Measurements from ENCODE around the gene ZNF223. TPM values are rescaled to one million over a fixed set of nuclear protein-coding genes. Genes with fewer than 3 reads are reported as not detected.

The ZNF223 gene
- total and polyA plus RNA-seq, 10 of the 15 experiments (the other 5 are each of a cell fraction or from before 2014, with no cell fraction given) = 0.05 to 3.7 (median 0.14) TPM; not detected in 4

DNA sequence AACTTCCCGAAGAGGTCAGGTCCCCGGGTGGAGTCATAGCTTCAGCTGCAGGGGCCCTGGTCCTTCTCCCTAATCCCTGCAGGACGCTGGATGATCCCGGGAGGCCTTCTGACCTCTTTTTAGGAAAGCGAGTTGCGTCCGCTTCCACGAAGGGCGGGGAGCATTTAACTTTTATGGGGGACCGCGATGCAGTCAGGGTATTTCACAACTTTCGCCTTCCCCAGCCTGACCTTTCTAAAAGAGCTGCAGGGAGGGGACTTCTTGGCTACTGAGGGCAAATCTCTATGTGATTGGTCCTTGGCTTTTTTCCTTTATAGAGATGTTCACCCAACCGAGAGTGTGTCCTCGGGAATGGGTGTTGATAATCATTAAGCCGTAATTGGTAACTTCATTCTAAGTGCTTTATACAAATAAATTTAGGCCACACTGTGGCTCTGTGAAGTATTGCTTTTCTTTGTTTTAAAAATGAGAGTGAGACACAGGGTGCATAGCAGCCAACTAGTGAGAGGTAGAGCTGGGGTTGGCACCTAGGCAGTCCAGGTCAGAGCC lies 48.3 kb upstream of the ZNF223 start (continued):
- TF ChIP-seq, protein P1, sequence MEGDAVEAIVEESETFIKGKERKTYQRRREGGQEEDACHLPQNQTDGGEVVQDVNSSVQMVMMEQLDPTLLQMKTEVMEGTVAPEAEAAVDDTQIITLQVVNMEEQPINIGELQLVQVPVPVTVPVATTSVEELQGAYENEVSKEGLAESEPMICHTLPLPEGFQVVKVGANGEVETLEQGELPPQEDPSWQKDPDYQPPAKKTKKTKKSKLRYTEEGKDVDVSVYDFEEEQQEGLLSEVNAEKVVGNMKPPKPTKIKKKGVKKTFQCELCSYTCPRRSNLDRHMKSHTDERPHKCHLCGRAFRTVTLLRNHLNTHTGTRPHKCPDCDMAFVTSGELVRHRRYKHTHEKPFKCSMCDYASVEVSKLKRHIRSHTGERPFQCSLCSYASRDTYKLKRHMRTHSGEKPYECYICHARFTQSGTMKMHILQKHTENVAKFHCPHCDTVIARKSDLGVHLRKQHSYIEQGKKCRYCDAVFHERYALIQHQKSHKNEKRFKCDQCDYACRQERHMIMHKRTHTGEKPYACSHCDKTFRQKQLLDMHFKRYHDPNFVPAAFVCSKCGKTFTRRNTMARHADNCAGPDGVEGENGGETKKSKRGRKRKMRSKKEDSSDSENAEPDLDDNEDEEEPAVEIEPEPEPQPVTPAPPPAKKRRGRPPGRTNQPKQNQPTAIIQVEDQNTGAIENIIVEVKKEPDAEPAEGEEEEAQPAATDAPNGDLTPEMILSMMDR (IDR thresholded peaks at IDR 0.05 in 2 of 3, conservative IDR thresholded peaks at IDR 0.05 in 1 of 3; ENCODE audit: control insufficient read depth in 2 of 3, extremely low read depth in 1 of 3, insufficient read depth in 1 of 3, low read depth in 3 of 3, low read length in 3 of 3) = peak in 1 of 3 experiments; percentile 15; a peak in 1 of 6 replicates
- TF ChIP-seq CREM (IDR thresholded peaks at IDR 0.05; ENCODE audit: low read depth) = no peak

DNA sequence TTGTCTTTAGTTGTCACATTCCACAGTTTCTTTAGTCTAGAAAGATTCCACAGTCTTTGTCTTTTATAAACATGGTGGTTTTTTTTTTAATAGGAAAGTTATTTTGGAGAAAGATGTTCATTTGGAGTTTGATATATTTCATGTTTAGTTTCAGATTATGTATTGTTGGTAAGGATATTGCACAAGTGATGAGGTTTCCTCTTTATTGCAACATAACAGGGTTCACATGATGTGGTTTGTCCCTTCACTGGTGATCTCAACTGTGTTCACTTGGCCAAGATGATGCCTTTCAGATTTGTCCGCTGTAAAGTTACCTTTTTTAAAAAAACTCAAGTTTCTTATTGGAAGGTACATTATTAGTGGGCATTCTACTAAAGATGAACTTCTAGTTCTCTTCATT lies 45.9 kb upstream of the ZNF223 start:
- no peak for DNase-seq (ENCODE audit: low read depth, low spot score)
- ATAC-seq = no peak
- Histone ChIP-seq H3K79me2 (ENCODE audit: control insufficient read depth, insufficient read depth, low read length) (peaks cover 12% of the 10 kb centered on the region), H3K4me1 (ENCODE audit: control insufficient read depth, insufficient read depth, low read length) (peaks cover 7% of the 10 kb centered on the region), H3K27ac (ENCODE audit: control insufficient read depth, insufficient read depth) (no peak overlapping the region), H3K27me3 (replicated peaks in 1 of 2; ENCODE audit: control insufficient read depth in 2 of 2, insufficient read depth in 2 of 2, low read length in 1 of 2) (no peaks in the 10 kb centered on the region), H3K4me2 (ENCODE audit: control insufficient read depth, insufficient read depth) (no peak overlapping the region), H3K4me3 (no peak overlapping the region), H2AFZ (ENCODE audit: control insufficient read depth, low read depth, low read length) (no peak overlapping the region), H3K9ac (ENCODE audit: control insufficient read depth, insufficient read depth, low read length) (no peak overlapping the region), H3K36me3 (ENCODE audit: control insufficient read depth in 2 of 2, insufficient read depth in 2 of 2, low read length in 1 of 2) (peaks cover 8 to 32% of the 10 kb centered on the region in 2 experiments), H4K20me1 (ENCODE audit: control insufficient read depth, insufficient read depth) (no peaks in the 10 kb centered on the region), H3K9me3 (replicated peaks; ENCODE audit: control insufficient read depth, insufficient read depth, low read length) (peaks cover 23% of the 10 kb centered on the region)
- TF ChIP-seq BMI1 (IDR thresholded peaks at IDR 0.05; ENCODE audit: borderline replicate concordance) = no peak
- no peak for TF ChIP-seq BRCA1 (IDR thresholded peaks at IDR 0.05; ENCODE audit: low read depth, low read length)
- no peak for TF ChIP-seq CHD4 (IDR thresholded peaks at IDR 0.05)
- no peak for TF ChIP-seq ZBED1 (IDR thresholded peaks at IDR 0.05; ENCODE audit: borderline replicate concordance)
- TF ChIP-seq ZSCAN29 (IDR thresholded peaks at IDR 0.05) = no peak
- TF ChIP-seq HDAC6 (IDR thresholded peaks at IDR 0.05; ENCODE audit: unreplicated experiment) = no peak
- no peak for TF ChIP-seq KLF5 (IDR thresholded peaks at IDR 0.05; ENCODE audit: partially characterized antibody)
- TF ChIP-seq NFYB (IDR thresholded peaks at IDR 0.05; ENCODE audit: insufficient read depth, low read depth, low read length) = no peak
- TF ChIP-seq DPF2 (IDR thresholded peaks at IDR 0.05) = no peak
- no peak for TF ChIP-seq BACH1 (IDR thresholded peaks at IDR 0.05; ENCODE audit: borderline replicate concordance)
- TF ChIP-seq, protein P2, sequence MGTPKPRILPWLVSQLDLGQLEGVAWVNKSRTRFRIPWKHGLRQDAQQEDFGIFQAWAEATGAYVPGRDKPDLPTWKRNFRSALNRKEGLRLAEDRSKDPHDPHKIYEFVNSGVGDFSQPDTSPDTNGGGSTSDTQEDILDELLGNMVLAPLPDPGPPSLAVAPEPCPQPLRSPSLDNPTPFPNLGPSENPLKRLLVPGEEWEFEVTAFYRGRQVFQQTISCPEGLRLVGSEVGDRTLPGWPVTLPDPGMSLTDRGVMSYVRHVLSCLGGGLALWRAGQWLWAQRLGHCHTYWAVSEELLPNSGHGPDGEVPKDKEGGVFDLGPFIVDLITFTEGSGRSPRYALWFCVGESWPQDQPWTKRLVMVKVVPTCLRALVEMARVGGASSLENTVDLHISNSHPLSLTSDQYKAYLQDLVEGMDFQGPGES (IDR thresholded peaks at IDR 0.05) = no peak
- TF ChIP-seq, protein P3, sequence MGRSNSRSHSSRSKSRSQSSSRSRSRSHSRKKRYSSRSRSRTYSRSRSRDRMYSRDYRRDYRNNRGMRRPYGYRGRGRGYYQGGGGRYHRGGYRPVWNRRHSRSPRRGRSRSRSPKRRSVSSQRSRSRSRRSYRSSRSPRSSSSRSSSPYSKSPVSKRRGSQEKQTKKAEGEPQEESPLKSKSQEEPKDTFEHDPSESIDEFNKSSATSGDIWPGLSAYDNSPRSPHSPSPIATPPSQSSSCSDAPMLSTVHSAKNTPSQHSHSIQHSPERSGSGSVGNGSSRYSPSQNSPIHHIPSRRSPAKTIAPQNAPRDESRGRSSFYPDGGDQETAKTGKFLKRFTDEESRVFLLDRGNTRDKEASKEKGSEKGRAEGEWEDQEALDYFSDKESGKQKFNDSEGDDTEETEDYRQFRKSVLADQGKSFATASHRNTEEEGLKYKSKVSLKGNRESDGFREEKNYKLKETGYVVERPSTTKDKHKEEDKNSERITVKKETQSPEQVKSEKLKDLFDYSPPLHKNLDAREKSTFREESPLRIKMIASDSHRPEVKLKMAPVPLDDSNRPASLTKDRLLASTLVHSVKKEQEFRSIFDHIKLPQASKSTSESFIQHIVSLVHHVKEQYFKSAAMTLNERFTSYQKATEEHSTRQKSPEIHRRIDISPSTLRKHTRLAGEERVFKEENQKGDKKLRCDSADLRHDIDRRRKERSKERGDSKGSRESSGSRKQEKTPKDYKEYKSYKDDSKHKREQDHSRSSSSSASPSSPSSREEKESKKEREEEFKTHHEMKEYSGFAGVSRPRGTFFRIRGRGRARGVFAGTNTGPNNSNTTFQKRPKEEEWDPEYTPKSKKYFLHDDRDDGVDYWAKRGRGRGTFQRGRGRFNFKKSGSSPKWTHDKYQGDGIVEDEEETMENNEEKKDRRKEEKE (IDR thresholded peaks at IDR 0.05) = no peak
- no peak for TF ChIP-seq CBX5 (IDR thresholded peaks at IDR 0.05; ENCODE audit: low read depth)
- TF ChIP-seq, protein P4, sequence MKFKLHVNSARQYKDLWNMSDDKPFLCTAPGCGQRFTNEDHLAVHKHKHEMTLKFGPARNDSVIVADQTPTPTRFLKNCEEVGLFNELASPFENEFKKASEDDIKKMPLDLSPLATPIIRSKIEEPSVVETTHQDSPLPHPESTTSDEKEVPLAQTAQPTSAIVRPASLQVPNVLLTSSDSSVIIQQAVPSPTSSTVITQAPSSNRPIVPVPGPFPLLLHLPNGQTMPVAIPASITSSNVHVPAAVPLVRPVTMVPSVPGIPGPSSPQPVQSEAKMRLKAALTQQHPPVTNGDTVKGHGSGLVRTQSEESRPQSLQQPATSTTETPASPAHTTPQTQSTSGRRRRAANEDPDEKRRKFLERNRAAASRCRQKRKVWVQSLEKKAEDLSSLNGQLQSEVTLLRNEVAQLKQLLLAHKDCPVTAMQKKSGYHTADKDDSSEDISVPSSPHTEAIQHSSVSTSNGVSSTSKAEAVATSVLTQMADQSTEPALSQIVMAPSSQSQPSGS (IDR thresholded peaks at IDR 0.05; ENCODE audit: low read length) = no peak
- WGBS (ENCODE audit: insufficient coverage, insufficient replicate concordance, low lambda C conversion rate, missing lambda C conversion rate) = 91% methylated on average over 1 of the region's 1 CpG
- in situ Hi-C loops (cut with MboI) (no loop called here), intact Hi-C loops (cut with micrococcal nuclease; ENCODE audit: unreplicated experiment) (no loop called here)
- ChIA-PET CTCF (no interaction called here), POLR2A (no interaction called here), SMC1A (ENCODE audit: uncharacterized antibody, unreplicated experiment) (no interaction called here), RAD21 (ENCODE audit: unreplicated experiment) (no interaction called here)
- no peak for FAIRE-seq
- no TSS peak for BruUV-seq (replicated peaks)
